COR-L47 (cell line): ENCODE measurements around the gene ITM2C.

Experiments used
- DNase-seq: peaks from one replicate; lab custom pipeline; 2025; lab: John Stamatoyannopoulos, UW

Gene ITM2C

GRCh38 chr2:230908092-230908594 is 43.4 kb downstream of the ITM2C start:
- no peak for DNase-seq

DNA sequence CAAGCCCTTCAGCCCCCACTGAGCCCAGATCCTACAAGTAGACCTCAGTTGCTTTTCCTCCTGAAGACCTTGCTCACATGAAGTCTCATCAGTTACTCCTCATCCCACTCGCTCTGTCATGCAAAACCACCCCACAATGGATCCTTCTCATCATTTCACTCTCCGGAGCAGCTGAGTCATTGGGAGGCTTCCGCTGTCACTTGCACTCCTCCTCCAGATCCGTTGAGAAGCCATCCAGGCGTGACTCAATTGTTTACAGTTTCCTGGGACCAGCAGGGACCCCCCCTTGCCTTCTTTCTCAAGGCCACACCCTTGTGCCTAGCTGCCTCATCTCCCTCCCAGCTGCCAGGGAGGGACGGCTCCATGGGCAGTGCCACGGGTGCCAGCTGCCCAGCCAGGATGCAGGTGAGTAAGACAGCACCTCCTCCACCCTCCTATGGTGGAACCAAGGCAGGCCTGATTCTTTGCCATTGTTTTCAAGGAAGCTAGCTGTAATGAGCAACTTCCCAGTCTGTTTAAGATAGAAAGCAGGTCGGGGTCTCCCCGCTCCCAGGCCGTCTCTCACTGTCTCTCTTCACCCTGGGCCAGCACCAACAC is 44.0 kb downstream of the ITM2C start:
- DNase-seq, result peak; percentile 66

DNA sequence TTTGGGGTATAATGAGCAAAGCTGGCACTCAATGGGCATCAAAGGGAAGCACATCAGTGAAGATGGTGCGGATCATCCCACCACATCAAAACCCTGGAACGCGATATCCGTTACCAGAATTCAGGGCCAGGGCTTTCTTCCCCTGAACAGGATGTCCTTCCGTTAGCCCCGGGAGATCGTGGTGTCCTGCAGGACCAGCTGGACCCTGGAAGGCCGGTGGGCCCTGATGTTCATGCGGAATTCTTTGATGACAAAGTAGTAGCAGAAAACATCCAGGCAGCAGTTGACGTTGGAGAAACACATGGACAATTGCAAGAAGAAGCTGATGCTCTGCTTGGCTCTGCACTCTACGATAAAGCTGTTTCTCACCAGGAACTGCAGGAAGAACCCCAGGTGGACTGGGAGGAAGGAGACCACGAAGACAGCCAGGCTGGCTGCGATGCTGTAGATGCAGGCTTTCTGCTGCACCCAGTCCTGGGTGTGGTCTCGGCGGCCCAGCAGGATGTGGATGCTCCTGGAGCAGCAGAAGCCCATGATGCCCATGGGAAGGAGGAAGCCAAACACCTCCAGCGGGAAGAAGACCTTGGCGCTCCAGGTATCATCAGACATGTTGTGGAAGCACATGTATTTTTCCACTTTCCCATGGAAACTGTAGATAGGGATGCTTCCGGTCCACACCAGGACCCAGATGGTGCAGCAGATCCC is 45.3 kb downstream of the ITM2C start:
- no peak for DNase-seq

- no peak for DNase-seq
Observed at GRCh38 chr2:230910546-230911177, 45.9 kb downstream of the ITM2C start.

- no peak for DNase-seq
Observed at GRCh38 chr2:230912046-230912445, 47.3 kb downstream of the ITM2C start.

GRCh38 chr2:230912724-230913123 is 48.0 kb downstream of the ITM2C start:
- no peak for DNase-seq

DNA sequence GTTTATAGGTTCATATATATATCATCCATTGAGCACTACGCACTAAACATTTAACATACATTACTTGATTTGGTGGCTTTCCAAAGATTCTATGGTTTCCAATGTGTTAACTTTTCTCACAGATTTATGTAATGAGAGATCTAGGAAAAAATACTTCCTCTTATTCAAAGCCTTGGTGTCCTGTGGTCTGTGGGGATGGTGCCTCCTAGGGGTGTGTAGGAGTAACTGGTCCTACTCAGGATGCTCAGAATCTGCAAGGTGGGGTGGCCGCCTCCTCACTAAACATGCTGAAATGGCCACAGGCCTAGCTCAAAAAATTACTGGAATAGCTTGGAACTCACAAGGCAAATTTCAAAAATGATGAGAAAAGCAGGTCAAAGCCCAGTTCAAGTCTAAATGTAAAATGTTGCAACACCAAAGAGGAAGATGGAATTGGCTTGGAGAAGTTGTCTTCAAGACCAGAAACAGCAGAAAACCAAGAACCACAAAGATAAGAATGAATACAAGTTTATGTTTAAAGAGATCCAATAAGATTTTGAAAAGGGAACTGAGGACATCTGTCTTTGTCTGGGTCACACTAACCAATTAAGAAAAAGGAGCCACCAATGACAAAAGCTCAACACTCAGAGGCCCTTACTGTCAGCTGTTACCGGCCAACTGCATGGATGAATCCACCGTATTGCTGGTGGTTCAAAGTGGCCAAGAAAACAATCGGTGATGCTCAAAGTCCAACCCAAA is 48.8 kb downstream of the ITM2C start:
- no peak for DNase-seq

GRCh38 chr2:230914886-230915285 is 50.1 kb downstream of the ITM2C start:
- no peak for DNase-seq

DNA sequence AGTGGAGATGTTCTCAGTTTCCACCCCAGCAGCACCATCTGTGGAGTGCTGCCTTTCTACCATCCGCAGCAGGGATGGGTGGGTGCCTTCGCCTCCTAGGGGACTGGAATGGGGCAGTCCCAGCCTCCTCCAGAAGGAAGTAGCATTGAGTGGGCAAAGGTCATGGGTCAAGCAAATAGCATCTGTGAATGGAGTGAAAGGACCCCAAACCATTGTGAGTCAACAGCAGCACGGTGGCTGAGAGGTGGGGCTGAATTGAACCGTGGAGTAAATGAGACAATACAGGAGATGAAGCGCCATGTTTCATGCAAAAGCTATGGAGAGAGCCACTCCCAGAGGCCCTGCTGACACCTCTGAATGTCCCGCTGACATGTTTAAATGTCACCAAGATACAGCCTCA is 50.6 kb downstream of the ITM2C start:
- DNase-seq, result no peak

DNA sequence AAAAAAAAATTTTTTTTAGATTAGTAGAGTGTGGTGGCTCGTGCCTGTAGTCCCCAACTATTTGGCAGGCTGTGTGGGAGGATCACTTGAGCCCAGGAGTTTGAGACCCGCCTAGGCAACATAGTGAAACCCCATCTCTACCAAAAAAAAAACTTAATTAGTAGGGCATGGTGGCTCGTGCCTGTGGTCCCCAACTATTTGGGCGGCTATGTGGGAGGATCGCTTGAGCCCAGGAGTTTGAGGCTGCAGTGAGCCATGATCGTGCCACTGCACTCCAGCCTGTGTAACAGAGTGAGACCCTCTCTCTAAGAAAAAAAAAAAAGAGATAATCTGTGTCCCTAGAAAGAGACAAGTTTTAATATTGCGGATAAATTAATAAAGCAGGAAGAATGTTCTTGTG is 51.5 kb downstream of the ITM2C start:
- no peak for DNase-seq

GRCh38 chr2:230919240-230919639 is 54.5 kb downstream of the ITM2C start:
- no peak for DNase-seq

DNA sequence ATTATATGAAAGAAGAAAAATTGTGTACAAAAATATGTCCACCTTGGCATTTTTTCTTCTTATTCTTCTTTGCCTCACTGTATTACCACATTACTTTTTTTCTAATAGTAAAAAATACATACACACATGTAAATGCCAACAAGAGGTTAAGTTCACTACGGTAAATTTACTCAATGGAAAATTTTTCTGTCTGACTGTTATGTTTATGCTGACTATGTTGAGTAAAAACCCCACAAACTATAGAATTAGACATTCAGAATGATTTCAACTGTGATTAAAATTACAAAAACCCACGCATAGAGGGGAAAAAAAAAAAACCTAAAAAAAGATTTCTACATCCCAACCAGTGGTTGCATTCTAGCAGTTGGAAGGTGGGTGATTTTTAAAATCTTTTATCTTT is 54.9 kb downstream of the ITM2C start:
- DNase-seq, result no peak

DNA sequence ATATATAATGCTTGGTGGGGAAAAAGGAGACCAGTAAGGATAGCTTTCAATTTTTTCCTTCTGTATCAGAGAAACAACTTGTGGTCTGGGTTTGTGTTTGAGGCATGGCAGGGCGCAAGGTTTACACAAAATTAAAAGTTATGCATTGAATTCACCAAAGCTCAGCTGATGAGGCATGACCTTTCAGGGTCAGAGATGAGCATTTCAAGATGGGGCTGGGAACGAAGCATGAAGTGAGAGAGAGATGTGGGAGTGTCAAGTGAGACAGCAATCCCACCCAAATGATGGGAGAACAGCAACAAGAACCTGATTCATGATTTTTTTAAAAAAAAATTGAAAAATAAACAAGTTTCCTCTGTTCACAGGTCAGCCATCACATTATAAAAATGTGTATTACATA is 55.4 kb downstream of the ITM2C start:
- no peak for DNase-seq

GRCh38 chr2:230921806-230922595 is 57.3 kb downstream of the ITM2C start:
- DNase-seq, result no peak

DNA sequence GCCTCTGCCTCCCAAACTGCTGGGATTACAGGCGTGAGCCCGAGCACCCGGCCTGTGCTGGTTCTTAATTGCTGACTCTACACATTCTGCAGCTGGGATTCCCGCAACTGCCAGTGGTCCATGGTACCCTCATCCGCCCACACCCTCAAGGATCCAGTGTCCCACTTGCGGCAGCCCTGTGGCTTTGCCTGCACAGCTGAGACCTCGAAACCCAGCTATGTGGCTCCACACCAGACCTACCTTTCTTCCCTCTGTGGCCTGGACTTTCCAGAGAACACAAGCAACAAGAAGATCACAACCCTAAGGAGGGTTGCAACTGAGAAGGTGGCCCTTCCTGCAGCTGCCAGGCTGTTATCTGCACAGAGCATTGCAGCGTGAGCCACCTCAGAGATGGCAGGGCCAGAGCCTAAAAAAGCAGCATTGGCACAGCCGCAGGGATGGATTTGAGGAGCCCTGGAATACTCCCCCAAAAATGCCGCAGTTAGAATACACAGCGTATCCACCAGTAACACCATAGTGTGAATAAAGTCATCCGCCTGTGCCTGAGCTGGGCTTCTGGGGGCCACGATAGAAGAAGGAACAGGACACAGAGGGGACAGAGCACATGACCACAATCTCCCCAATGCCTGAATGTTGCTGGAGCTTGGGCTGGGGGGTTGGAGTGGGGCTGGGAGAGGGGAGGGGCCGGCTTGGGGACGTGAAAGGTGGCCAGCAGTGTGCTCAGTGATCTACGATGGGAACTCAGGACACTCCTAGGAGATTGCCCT is 58.4 kb downstream of the ITM2C start:
- no peak for DNase-seq

DNA sequence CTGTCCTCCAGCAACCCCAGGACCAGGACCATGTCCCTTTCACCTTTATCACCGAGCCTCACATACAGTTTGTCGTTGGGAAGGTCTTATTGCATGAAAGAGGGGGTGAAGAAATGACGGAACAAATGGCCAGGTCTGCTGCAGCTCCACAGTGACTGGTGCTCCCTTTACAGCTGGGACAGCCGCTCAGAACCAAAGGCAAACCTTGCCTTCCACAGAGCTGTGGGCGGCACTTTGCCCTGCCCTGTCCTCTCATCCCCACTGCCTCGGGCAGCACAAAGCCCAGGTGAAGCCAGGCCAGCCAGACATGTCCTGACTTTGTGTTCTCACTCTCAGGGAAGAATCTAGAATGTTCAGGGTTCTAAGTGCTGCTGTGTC is 59.3 kb downstream of the ITM2C start:
- no peak for DNase-seq

GRCh38 chr2:230924470-230925341 is 60.0 kb downstream of the ITM2C start, which contains the start of gene GPR55:
TSS of gene GPR55 (minus strand) at chr2:230925242. CDS start at chr2:230910962, 14,280 bp downstream.
- no peak for DNase-seq

DNA sequence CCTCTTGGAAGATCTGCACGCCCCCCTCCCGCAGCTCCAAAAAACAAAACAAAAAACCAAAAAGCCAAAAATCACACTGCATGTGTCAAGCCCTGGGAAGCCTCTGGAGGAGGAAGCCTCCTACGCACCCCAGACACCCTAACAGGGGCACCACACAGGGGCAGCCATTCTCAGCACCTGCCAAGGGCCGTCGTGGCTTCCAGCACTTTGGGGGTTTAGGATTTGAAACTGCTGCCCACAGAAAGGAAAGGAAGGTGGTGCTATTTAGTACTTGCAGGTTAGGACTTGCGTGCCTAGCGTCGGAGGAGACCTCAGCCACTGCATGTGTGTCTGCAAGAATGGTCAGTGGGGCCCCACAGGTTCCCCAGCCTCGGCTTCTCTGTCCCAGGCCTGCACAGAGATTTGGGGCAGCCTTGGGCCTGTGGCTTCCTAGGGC is 60.7 kb downstream of the ITM2C start:
- no peak for DNase-seq

DNA sequence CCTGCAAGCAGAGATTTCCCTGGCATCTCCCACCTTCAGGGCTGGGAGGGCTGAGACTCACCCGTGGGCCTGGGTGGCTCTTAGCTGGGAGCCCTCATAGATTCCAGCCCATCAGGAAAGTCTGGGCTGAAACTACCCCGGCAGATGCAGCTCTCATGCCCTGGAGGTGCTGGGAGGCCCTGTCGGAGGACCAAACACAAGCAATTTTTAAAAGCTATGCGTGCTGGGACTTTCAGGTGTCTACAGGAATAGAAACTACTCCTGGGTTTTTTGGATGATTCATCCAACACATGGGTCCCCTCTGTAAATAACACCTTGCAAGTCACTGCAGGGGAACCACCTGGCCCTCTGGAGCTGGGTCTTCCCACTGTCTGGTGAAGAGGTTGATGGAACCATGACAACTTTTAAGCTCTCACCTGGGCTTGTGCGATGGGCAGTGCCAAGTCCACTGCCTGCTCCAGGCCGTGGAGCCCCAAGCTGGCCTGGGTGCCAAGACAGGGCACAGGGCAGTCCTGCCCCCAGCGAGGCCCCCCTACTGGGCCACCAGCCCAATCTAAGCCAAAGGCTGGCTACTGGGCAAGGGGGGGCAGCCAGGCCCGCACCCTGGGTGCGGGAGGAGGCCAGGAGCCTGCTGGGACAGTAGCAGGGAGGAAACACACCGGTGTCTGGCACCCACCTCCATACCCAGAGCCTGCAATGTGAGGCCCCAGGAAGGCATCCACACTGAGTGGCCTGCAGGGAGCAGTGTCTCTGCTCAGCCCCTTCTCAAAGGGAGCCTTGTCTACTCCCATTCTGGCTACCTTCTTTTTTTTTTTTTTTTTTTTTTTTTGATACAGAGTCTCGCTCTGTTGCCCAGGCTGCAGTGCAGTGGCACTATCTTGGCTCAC is 61.4 kb downstream of the ITM2C start:
- DNase-seq, result no peak
